Measurements from ENCODE around the gene KANK2. TPM values are rescaled to one million over a fixed set of nuclear protein-coding genes. Genes with fewer than 3 reads are reported as not detected.

The KANK2 gene
- total and polyA plus RNA-seq, 2 of the 13 experiments (the other 11 are each of a cell fraction or from before 2014, with no cell fraction given) = 5.7 to 12.9 TPM

- TF ChIP-seq CHD4 (IDR thresholded peaks at IDR 0.05; ENCODE audit: borderline replicate concordance, low read length) (no peak), CREM (IDR thresholded peaks at IDR 0.05) (no peak), CREM (CRISPR knock-in tag; IDR thresholded peaks at IDR 0.05) (no peak), HOMEZ (CRISPR knock-in tag; IDR thresholded peaks at IDR 0.05; ENCODE audit: low read depth) (no peak), E2F5 (CRISPR knock-in tag; conservative IDR thresholded peaks at IDR 0.05) (no peak), TP53 (CRISPR knock-in tag; conservative IDR thresholded peaks at IDR 0.05) (no peak), BATF2 (CRISPR knock-in tag; IDR thresholded peaks at IDR 0.05) (no peak; the same call in 1 of the 2 replicates), IKZF4 (CRISPR knock-in tag; IDR thresholded peaks at IDR 0.05; ENCODE audit: borderline replicate concordance, low read depth, not compliant biosample characterization) (no peak), NCOA2 (CRISPR knock-in tag; IDR thresholded peaks at IDR 0.05) (no peak), GPN1 (CRISPR knock-in tag; IDR thresholded peaks at IDR 0.05; ENCODE audit: borderline replicate concordance) (no peak), KMT2A (CRISPR knock-in tag; IDR thresholded peaks at IDR 0.05) (no peak), SAFB2 (CRISPR knock-in tag; IDR thresholded peaks at IDR 0.05; ENCODE audit: borderline replicate concordance, low read depth) (no peak), DNMT3B (CRISPR knock-in tag; conservative IDR thresholded peaks at IDR 0.05) (peak; percentile 69; the same call in 1 of the 2 replicates), MEF2D (CRISPR knock-in tag; IDR thresholded peaks at IDR 0.05) (peak; percentile 17; the same call in 1 of the 2 replicates), KLF12 (CRISPR knock-in tag; IDR thresholded peaks at IDR 0.05; ENCODE audit: borderline replicate concordance) (no peak), ZNF879 (CRISPR knock-in tag; IDR thresholded peaks at IDR 0.05) (no peak), HMG20A (CRISPR knock-in tag; IDR thresholded peaks at IDR 0.05; ENCODE audit: borderline replicate concordance) (0 out of 2 replicates have a peak, but pooled peaks have one; percentile 16), ZNF746 (CRISPR knock-in tag; IDR thresholded peaks at IDR 0.05) (no peak), PREB (CRISPR knock-in tag; IDR thresholded peaks at IDR 0.05) (no peak)
- TF ChIP-seq, protein P1, sequence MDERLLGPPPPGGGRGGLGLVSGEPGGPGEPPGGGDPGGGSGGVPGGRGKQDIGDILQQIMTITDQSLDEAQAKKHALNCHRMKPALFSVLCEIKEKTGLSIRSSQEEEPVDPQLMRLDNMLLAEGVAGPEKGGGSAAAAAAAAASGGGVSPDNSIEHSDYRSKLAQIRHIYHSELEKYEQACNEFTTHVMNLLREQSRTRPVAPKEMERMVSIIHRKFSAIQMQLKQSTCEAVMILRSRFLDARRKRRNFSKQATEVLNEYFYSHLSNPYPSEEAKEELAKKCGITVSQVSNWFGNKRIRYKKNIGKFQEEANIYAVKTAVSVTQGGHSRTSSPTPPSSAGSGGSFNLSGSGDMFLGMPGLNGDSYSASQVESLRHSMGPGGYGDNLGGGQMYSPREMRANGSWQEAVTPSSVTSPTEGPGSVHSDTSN (CRISPR knock-in tag; IDR thresholded peaks at IDR 0.05) = no peak
- TF ChIP-seq, protein P2, sequence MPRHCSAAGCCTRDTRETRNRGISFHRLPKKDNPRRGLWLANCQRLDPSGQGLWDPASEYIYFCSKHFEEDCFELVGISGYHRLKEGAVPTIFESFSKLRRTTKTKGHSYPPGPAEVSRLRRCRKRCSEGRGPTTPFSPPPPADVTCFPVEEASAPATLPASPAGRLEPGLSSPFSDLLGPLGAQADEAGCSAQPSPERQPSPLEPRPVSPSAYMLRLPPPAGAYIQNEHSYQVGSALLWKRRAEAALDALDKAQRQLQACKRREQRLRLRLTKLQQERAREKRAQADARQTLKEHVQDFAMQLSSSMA (CRISPR knock-in tag; IDR thresholded peaks at IDR 0.05) = no peak
- TF ChIP-seq, protein P3, sequence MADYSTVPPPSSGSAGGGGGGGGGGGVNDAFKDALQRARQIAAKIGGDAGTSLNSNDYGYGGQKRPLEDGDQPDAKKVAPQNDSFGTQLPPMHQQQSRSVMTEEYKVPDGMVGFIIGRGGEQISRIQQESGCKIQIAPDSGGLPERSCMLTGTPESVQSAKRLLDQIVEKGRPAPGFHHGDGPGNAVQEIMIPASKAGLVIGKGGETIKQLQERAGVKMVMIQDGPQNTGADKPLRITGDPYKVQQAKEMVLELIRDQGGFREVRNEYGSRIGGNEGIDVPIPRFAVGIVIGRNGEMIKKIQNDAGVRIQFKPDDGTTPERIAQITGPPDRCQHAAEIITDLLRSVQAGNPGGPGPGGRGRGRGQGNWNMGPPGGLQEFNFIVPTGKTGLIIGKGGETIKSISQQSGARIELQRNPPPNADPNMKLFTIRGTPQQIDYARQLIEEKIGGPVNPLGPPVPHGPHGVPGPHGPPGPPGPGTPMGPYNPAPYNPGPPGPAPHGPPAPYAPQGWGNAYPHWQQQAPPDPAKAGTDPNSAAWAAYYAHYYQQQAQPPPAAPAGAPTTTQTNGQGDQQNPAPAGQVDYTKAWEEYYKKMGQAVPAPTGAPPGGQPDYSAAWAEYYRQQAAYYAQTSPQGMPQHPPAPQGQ (CRISPR knock-in tag; IDR thresholded peaks at IDR 0.05; ENCODE audit: borderline replicate concordance) = no peak
Observed at GRCh38 chr19:11137542-11138384, 59.6 kb downstream of the KANK2 start (continued).

All from HepG2 (cell line).